NCI-H1417 (cell line): Measurements from ENCODE around the gene TRAK1.

Experiments used
- DNase-seq, 3 experiments: peaks; one replicate each; lab custom pipeline; 2025; lab: John Stamatoyannopoulos, UW

The TRAK1 gene

GRCh38 chr3:42066516-42067181 is 24.5 kb upstream of the TRAK1 start:
- peak in 2 of 3 experiments; percentile 39 to 75 for DNase-seq

GRCh38 chr3:42067326-42067725 is 23.8 kb upstream of the TRAK1 start:
- DNase-seq, result peak in 1 of 3 experiments; percentile 17

- no peak for DNase-seq
Observed at GRCh38 chr3:42068303-42069088, 22.7 kb upstream of the TRAK1 start.

GRCh38 chr3:42070089-42070488 is 21.1 kb upstream of the TRAK1 start:
- no peak for DNase-seq

- peak in 1 of 3 experiments; percentile 1 for DNase-seq
Observed at GRCh38 chr3:42070524-42070923, 20.6 kb upstream of the TRAK1 start.

- peak; percentile 7 to 63 (median 11) for DNase-seq
Observed at GRCh38 chr3:42071904-42072812, 19.0 kb upstream of the TRAK1 start.

GRCh38 chr3:42072831-42073301 is 18.3 kb upstream of the TRAK1 start:
- DNase-seq, result no peak

GRCh38 chr3:42077785-42078184 is 13.4 kb upstream of the TRAK1 start:
- no peak for DNase-seq

- no peak for DNase-seq
Observed at GRCh38 chr3:42078677-42079076, 12.5 kb upstream of the TRAK1 start.

GRCh38 chr3:42079701-42080452 is 11.3 kb upstream of the TRAK1 start:
- DNase-seq, result no peak

GRCh38 chr3:42080453-42080872 is 10.7 kb upstream of the TRAK1 start:
- no peak for DNase-seq

GRCh38 chr3:42081838-42082473 is 9.2 kb upstream of the TRAK1 start:
- no peak for DNase-seq

- DNase-seq, result no peak
Observed at GRCh38 chr3:42084586-42084985, 6.6 kb upstream of the TRAK1 start.

- DNase-seq, result no peak
Observed at GRCh38 chr3:42085641-42086376, 5.3 kb upstream of the TRAK1 start.

GRCh38 chr3:42088803-42089530 is 2.2 kb upstream of the TRAK1 start:
- DNase-seq, result peak in 1 of 3 experiments; percentile 35

GRCh38 chr3:42092006-42092405 is 849 bp downstream of the TRAK1 start:
- no peak for DNase-seq

- no peak for DNase-seq
Observed at GRCh38 chr3:42094128-42094527, 3.0 kb downstream of the TRAK1 start.

GRCh38 chr3:42094691-42095391 is 3.7 kb downstream of the TRAK1 start:
- no peak for DNase-seq

GRCh38 chr3:42095540-42095939 is 4.4 kb downstream of the TRAK1 start:
- no peak for DNase-seq
